Cerebellar nuclear complex (tissue), 1 donor: ENCODE data around the gene CSH2.
"Not testable (repeated sequence)": the region's sequence is repeated elsewhere in the genome, so short reads cannot be mapped to it uniquely, and the experiment has no call there.

Experiments
- DNase-seq, 2 experiments: peaks; one replicate each; lab custom pipeline; 2025; lab: John Stamatoyannopoulos, UW

CSH2 gene

GRCh38 chr17:63873577-63873976 lies at the start of gene CSH2:
CSH2 (minus strand) TSS chr17:63873677; CDS start chr17:63873614, 63 bp downstream.
- not testable (repeated sequence) for DNase-seq

- not testable (repeated sequence) for DNase-seq
Observed at GRCh38 chr17:63922402-63922801, 48.9 kb upstream of the CSH2 start.

GRCh38 chr17:63920779-63921178 lies 47.3 kb upstream of the CSH2 start:
- not testable (repeated sequence) for DNase-seq

GRCh38 chr17:63920050-63920449 lies 46.6 kb upstream of the CSH2 start:
- DNase-seq = not testable (repeated sequence)

GRCh38 chr17:63919311-63919723 lies 45.8 kb upstream of the CSH2 start:
- no peak for DNase-seq

GRCh38 chr17:63918789-63919305 lies 45.4 kb upstream of the CSH2 start, which contains the start of gene GH1:
GH1 (minus strand) TSS chr17:63918839; CDS start chr17:63918776, 63 bp downstream.
- not testable (repeated sequence) for DNase-seq

GRCh38 chr17:63918305-63918704 lies 44.8 kb upstream of the CSH2 start:
- no peak for DNase-seq

GRCh38 chr17:63917646-63918045 lies 44.2 kb upstream of the CSH2 start:
- DNase-seq = no peak

- not testable (repeated sequence) for DNase-seq
Observed at GRCh38 chr17:63917206-63917605, 43.7 kb upstream of the CSH2 start.

GRCh38 chr17:63916566-63917185 lies 43.2 kb upstream of the CSH2 start:
- no peak for DNase-seq

GRCh38 chr17:63915753-63916152 lies 42.3 kb upstream of the CSH2 start:
- not testable (repeated sequence) for DNase-seq

- DNase-seq = no peak
Observed at GRCh38 chr17:63914471-63914870, 41.0 kb upstream of the CSH2 start.

GRCh38 chr17:63911657-63912100 lies 38.2 kb upstream of the CSH2 start:
- no peak for DNase-seq

- no peak for DNase-seq
Observed at GRCh38 chr17:63911041-63911635, 37.7 kb upstream of the CSH2 start, which contains the start of gene CSHL1. CSHL1 (minus strand) TSS chr17:63911258; CDS start chr17:63911196, 62 bp downstream.

- no peak for DNase-seq
Observed at GRCh38 chr17:63910096-63910495, 36.6 kb upstream of the CSH2 start.

- DNase-seq = not testable (repeated sequence)
Observed at GRCh38 chr17:63909586-63909985, 36.1 kb upstream of the CSH2 start.

- not testable (repeated sequence) for DNase-seq
Observed at GRCh38 chr17:63907161-63907778, 33.8 kb upstream of the CSH2 start.

GRCh38 chr17:63904796-63905195 lies 31.3 kb upstream of the CSH2 start:
- not testable (repeated sequence) for DNase-seq

- not testable (repeated sequence) for DNase-seq
Observed at GRCh38 chr17:63903787-63904201, 30.3 kb upstream of the CSH2 start.

GRCh38 chr17:63901971-63902370 lies 28.5 kb upstream of the CSH2 start:
- not testable (repeated sequence) for DNase-seq

GRCh38 chr17:63898899-63899798 lies 25.7 kb upstream of the CSH2 start:
- DNase-seq = not testable (repeated sequence)
